RWPE2 (cell line): ENCODE results near the gene STX12.

Experiments used
- ATAC-seq: fragments of 200-7000 bp; cut with Tn5 transposase; 3 replicates; pipeline ENCODE4 v1.9.1; 2021; ENCODE audit warnings: low read depth
- DNase-seq: peaks from one replicate; pipeline ENCODE4 v3.0.0-alpha.2; 2020; ENCODE audit warnings: low spot score
- H3K27ac ChIP-seq: fragments of 450-650 bp; 2 replicates; pipeline ENCODE4 v1.5.1; 2017; ENCODE audit warnings: mild to moderate bottlenecking; ENCODE audit not compliant: poor library complexity, severe bottlenecking
- H3K27me3 ChIP-seq: fragments of 250-450 bp; sonication (Bioruptor Pico); 2 replicates; pipeline ENCODE4 v1.5.1; 2021; ENCODE audit warnings: mild to moderate bottlenecking, moderate library complexity; ENCODE audit not compliant: insufficient read depth, poor library complexity, severe bottlenecking
- H3K36me3 ChIP-seq: fragments of 250-450 bp; sonication (Bioruptor Pico); 2 replicates; pipeline ENCODE4 v1.5.1; 2020; ENCODE audit warnings: low read depth, mild to moderate bottlenecking, moderate library complexity
- H3K4me1 ChIP-seq: fragments of 250-450 bp; sonication (Bioruptor Pico); 2 replicates; pipeline ENCODE4 v1.5.1; 2021; ENCODE audit warnings: mild to moderate bottlenecking, moderate library complexity; ENCODE audit not compliant: insufficient read depth, poor library complexity, severe bottlenecking
- H3K4me3 ChIP-seq: fragments of 250-450 bp; sonication (Bioruptor Pico); 2 replicates; pipeline ENCODE4 v1.5.1; 2021; ENCODE audit warnings: mild to moderate bottlenecking, moderate library complexity; ENCODE audit not compliant: severe bottlenecking
- H3K9me3 ChIP-seq: fragments of 250-450 bp; sonication (Bioruptor Pico); 2 replicates; pipeline ENCODE4 v1.5.1; 2021; ENCODE audit warnings: mild to moderate bottlenecking, moderate library complexity; ENCODE audit not compliant: severe bottlenecking
- TF ChIP-seq, protein P1 (sequence below): fragments of 450-650 bp; IDR thresholded peaks from one replicate; pipeline ENCODE4 v1.5.1; 2017; ENCODE audit warnings: mild to moderate bottlenecking, moderate library complexity; ENCODE audit not compliant: poor library complexity, severe bottlenecking

Gene STX12

DNA sequence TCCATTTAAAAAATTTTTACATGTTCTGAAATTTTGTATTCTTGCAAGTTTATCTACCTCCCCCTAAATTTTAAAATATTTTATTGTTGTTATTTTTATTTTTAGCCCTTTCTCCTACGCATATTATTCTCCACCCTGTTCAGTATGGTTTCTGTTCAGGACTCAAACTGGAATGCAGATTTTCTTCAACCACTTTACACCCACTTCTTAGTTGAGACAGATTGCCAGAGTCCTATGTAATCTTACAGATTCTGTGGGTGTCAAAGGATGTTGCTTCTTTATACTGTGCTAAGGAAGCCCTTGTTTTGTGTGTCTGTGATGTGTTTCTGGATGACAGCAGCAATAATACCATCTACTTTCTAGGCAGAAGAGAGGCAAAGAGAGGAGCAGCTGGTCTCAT lies 36.9 kb downstream of the STX12 start:
- TF ChIP-seq, protein P1, sequence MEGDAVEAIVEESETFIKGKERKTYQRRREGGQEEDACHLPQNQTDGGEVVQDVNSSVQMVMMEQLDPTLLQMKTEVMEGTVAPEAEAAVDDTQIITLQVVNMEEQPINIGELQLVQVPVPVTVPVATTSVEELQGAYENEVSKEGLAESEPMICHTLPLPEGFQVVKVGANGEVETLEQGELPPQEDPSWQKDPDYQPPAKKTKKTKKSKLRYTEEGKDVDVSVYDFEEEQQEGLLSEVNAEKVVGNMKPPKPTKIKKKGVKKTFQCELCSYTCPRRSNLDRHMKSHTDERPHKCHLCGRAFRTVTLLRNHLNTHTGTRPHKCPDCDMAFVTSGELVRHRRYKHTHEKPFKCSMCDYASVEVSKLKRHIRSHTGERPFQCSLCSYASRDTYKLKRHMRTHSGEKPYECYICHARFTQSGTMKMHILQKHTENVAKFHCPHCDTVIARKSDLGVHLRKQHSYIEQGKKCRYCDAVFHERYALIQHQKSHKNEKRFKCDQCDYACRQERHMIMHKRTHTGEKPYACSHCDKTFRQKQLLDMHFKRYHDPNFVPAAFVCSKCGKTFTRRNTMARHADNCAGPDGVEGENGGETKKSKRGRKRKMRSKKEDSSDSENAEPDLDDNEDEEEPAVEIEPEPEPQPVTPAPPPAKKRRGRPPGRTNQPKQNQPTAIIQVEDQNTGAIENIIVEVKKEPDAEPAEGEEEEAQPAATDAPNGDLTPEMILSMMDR: no peak
- peaks cover 21% of the 10 kb centered on the region for H3K36me3 ChIP-seq
- no peaks in the 10 kb centered on the region for H3K27me3 ChIP-seq
- no peak overlapping the region for H3K27ac ChIP-seq
- ATAC-seq (no peak), DNase-seq (no peak)
- no peaks in the 10 kb centered on the region for H3K4me1 ChIP-seq
- no peak overlapping the region for H3K4me3 ChIP-seq
- no peaks in the 10 kb centered on the region for H3K9me3 ChIP-seq

DNA sequence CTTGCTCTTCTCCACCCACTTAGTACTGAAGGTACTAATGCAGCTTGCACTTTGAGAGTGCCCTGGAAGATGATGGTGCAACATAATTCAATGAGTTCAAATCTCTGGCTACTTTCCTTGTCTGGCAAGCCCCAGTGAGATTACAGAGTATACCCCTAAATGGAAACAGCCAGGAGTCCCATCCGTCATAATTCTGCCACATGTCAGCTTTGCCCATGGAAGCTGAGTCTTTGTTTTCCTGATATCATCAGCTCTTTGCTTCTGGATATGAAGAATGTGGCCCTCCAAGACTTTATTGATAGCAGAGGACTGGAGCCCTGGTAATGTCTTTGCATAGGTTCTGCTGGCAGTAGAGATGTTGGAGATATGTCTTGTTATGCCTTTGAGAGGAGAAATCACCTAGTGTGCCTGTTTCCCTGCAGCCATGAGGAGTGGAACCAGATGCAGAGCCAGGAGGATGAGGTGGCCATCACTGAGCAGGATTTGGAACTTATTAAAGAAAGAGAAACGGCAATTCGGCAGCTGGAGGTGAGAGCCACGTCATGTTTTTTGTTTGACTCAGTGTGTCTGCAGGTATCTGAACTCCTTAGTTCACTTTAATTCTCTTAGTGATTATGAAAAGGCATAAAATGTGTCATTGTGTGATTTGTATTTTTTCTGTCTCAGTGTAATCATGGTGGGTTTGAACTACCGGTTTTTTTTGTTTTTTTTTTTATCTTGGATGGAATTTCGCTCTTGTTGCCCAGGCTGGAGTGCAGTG lies 38.9 kb downstream of the STX12 start:
- H3K27me3 ChIP-seq: no peaks in the 10 kb centered on the region
- peaks cover 10% of the 10 kb centered on the region for H3K36me3 ChIP-seq
- no peak overlapping the region for H3K4me3 ChIP-seq
- DNase-seq (no peak), ATAC-seq (no peak)
- H3K27ac ChIP-seq: no peak overlapping the region
- no peaks in the 10 kb centered on the region for H3K9me3 ChIP-seq
- TF ChIP-seq, protein P1: no peak
- H3K4me1 ChIP-seq: no peaks in the 10 kb centered on the region

DNA sequence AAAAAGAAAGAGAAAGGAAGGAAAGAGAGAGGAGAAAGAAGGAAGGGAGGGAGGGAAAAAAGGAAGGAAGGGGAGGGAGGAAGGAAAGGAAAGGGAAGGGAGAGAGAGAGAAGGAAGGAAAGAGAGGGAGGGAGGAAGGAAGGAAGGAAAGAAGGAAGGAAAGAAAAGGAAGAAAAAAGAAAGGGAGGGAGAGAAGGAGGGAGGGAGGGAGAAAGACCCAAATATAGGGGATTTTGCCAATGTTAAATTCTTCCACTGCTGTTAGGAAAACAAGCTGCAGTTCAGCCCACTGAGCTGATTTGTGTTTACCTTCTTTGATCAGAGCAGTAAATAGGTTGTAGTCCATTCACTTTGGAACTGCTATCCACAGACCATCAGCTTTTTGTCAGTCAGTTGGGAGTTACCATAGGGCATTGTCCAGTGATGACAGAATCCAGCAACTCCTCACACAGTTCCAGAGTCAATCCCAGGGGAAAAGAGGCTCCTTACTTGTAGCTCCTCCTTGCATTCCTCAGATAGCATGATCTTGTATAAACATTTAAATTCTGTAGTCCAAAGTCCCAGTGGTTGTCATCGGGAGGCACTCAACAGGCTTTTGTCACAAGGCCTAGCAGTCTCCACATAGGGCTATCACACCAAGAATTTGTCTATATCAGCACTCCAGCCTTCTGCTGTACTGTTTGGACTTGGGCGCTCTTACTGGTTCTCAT lies 44.1 kb downstream of the STX12 start:
- no peak for DNase-seq
- H3K4me3 ChIP-seq: no peak overlapping the region
- H3K4me1 ChIP-seq: no peaks in the 10 kb centered on the region
- no peak overlapping the region for H3K27ac ChIP-seq
- no peak for ATAC-seq
- H3K9me3 ChIP-seq: no peaks in the 10 kb centered on the region
- H3K27me3 ChIP-seq: no peaks in the 10 kb centered on the region
- TF ChIP-seq, protein P1: no peak
- peaks cover 39% of the 10 kb centered on the region for H3K36me3 ChIP-seq

DNA sequence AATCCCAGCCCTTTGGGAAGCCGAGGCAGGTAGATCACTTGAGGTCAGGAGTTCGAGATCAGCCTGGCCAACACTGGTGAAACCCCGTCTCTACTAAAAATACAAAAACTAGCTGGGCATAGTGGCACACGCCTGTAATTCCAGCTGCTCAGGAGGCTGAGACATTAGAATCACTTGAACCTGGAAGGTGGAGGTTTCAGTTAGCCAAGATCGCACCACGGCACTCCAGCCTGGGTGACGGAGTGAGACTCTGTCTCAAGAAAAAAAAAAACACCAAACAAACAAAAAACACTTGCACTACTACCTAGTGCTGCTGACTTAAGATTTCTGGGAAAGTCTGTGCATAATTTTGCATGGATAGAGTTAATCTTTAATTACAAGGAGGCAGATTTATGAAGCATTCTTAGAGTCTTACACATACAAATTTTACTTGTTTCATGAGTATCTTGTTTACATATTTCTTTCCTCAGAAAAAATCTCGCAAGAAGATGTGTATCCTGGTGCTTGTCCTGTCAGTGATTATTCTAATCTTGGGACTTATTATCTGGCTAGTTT lies 48.8 kb downstream of the STX12 start:
- DNase-seq (no peak), ATAC-seq (no peak)
- Histone ChIP-seq H3K9me3 (no peaks in the 10 kb centered on the region), H3K36me3 (peaks cover 38% of the 10 kb centered on the region), H3K4me1 (no peaks in the 10 kb centered on the region), H3K27ac (no peak overlapping the region), H3K27me3 (no peaks in the 10 kb centered on the region), H3K4me3 (no peak overlapping the region)
- TF ChIP-seq, protein P1: no peak

DNA sequence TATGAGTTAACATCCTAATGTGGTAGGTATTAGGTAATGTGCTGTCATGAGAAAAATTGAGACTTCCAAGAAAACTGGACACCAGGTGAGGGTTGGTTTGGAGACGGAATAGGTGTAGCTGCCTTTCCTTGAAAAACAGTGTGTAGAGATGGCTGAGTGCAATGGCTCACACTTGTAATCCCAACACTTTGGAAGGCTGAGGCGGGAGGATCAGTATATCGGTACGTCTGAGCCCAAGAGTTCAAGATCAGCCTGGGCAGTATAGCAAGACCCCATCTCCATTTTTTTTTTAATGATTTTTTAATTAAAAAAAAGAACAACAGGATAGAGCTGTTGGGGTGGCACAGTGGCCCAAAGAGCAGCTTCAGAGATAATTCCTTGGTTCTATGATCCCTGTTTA lies 50.8 kb downstream of the STX12 start:
- Histone ChIP-seq H3K4me3 (no peak overlapping the region), H3K4me1 (no peaks in the 10 kb centered on the region), H3K9me3 (no peaks in the 10 kb centered on the region), H3K27me3 (no peaks in the 10 kb centered on the region), H3K27ac (no peak overlapping the region), H3K36me3 (peaks cover 26% of the 10 kb centered on the region)
- no peak for ATAC-seq
- no peak for DNase-seq
- TF ChIP-seq, protein P1: no peak
